ENCODE data around the gene CFAP20DC. TPM values are rescaled to one million over a fixed set of nuclear protein-coding genes. Genes with fewer than 3 reads are reported as not detected.

The CFAP20DC gene
- total RNA-seq, 2 donors from 2014 or later = 6.5 to 9.5 TPM

GRCh38 chr3:58746758-58747157, 303.1 kb downstream of the CFAP20DC start:
- Histone ChIP-seq H3K9me3 (ENCODE audit: control insufficient read depth, low read length) (no peaks in the 10 kb centered on the region), H3K9ac (ENCODE audit: extremely low read depth, low read length, poor library complexity, severe bottlenecking) (no peak overlapping the region), H3K4me1 (ENCODE audit: control insufficient read depth, insufficient read depth, low read length) (no peaks in the 10 kb centered on the region), H3K4me3 (ENCODE audit: low read length) (no peak overlapping the region), H3K27me3 (ENCODE audit: control insufficient read depth, insufficient read depth, low read length, poor library complexity, severe bottlenecking) (no peaks in the 10 kb centered on the region), H3K27ac (ENCODE audit: low read depth, low read length) (no peak overlapping the region), H3K36me3 (ENCODE audit: control insufficient read depth, insufficient read depth, low read length) (no peaks in the 10 kb centered on the region)
- H3K36me3 Mint-ChIP-seq (ENCODE audit: low read depth) = no peaks in the 10 kb centered on the region
- no peak overlapping the region for H3K27ac Mint-ChIP-seq
- 91% methylated on average over 3 of the region's 3 CpGs; no CpG with 5 or more reads in 1 of the 2 experiments for WGBS, 2 experiments (ENCODE audit: insufficient coverage in 1 of 2, insufficient read length in 1 of 2)
- no peaks in the 10 kb centered on the region for H3K27me3 Mint-ChIP-seq (ENCODE audit: insufficient read depth)
- no peak for TF ChIP-seq CTCF (conservative IDR thresholded peaks at IDR 0.05)
- no peak for DNase-seq
- H3K4me1 Mint-ChIP-seq = peaks cover 6% of the 10 kb centered on the region
- H3K9me3 Mint-ChIP-seq = no peaks in the 10 kb centered on the region
- H3K4me3 Mint-ChIP-seq = no peak overlapping the region

GRCh38 chr3:58743296-58743695, 306.5 kb downstream of the CFAP20DC start:
- 100% methylated on average over 1 of the region's 1 CpG; no CpG with 5 or more reads in 1 of the 2 experiments for WGBS, 2 experiments (ENCODE audit: insufficient coverage in 1 of 2, insufficient read length in 1 of 2)
- no peak for TF ChIP-seq CTCF (conservative IDR thresholded peaks at IDR 0.05)
- H3K4me3 ChIP-seq (ENCODE audit: low read length) = no peak overlapping the region
- H3K27ac Mint-ChIP-seq = no peak overlapping the region
- no peak for DNase-seq
- no peak overlapping the region for H3K9ac ChIP-seq (ENCODE audit: extremely low read depth, low read length, poor library complexity, severe bottlenecking)
- no peaks in the 10 kb centered on the region for H3K27me3 ChIP-seq (ENCODE audit: control insufficient read depth, insufficient read depth, low read length, poor library complexity, severe bottlenecking)
- no peaks in the 10 kb centered on the region for H3K36me3 Mint-ChIP-seq (ENCODE audit: low read depth)
- H3K27me3 Mint-ChIP-seq (ENCODE audit: insufficient read depth) = no peaks in the 10 kb centered on the region
- H3K9me3 ChIP-seq (ENCODE audit: control insufficient read depth, low read length) = no peaks in the 10 kb centered on the region
- no peak overlapping the region for H3K27ac ChIP-seq (ENCODE audit: low read depth, low read length)
- no peaks in the 10 kb centered on the region for H3K4me1 Mint-ChIP-seq
- H3K4me3 Mint-ChIP-seq = no peak overlapping the region
- no peaks in the 10 kb centered on the region for H3K9me3 Mint-ChIP-seq
- no peaks in the 10 kb centered on the region for H3K36me3 ChIP-seq (ENCODE audit: control insufficient read depth, insufficient read depth, low read length)
- no peaks in the 10 kb centered on the region for H3K4me1 ChIP-seq (ENCODE audit: control insufficient read depth, insufficient read depth, low read length)

GRCh38 chr3:58742239-58742638, 307.6 kb downstream of the CFAP20DC start:
- H3K4me1 Mint-ChIP-seq = no peaks in the 10 kb centered on the region
- Histone ChIP-seq H3K27me3 (ENCODE audit: control insufficient read depth, insufficient read depth, low read length, poor library complexity, severe bottlenecking) (no peaks in the 10 kb centered on the region), H3K9ac (ENCODE audit: extremely low read depth, low read length, poor library complexity, severe bottlenecking) (no peak overlapping the region), H3K4me1 (ENCODE audit: control insufficient read depth, insufficient read depth, low read length) (no peaks in the 10 kb centered on the region), H3K4me3 (ENCODE audit: low read length) (no peak overlapping the region), H3K9me3 (ENCODE audit: control insufficient read depth, low read length) (no peaks in the 10 kb centered on the region), H3K36me3 (ENCODE audit: control insufficient read depth, insufficient read depth, low read length) (no peaks in the 10 kb centered on the region), H3K27ac (ENCODE audit: low read depth, low read length) (no peak overlapping the region)
- H3K9me3 Mint-ChIP-seq = no peaks in the 10 kb centered on the region
- no peaks in the 10 kb centered on the region for H3K36me3 Mint-ChIP-seq (ENCODE audit: low read depth)
- H3K27me3 Mint-ChIP-seq (ENCODE audit: insufficient read depth) = no peaks in the 10 kb centered on the region
- 92 to 96% methylated on average over 4 to 6 of the region's 6 CpGs for WGBS, 2 experiments (ENCODE audit: insufficient coverage in 1 of 2, insufficient read length in 1 of 2)
- H3K4me3 Mint-ChIP-seq = no peak overlapping the region
- no peak for TF ChIP-seq CTCF (conservative IDR thresholded peaks at IDR 0.05)
- no peak for DNase-seq
- H3K27ac Mint-ChIP-seq = no peak overlapping the region

Data from endodermal cell (in vitro differentiated cells).